Prostate gland (tissue), 2 donors: ENCODE measurements around the gene CCDC182. TPM values are rescaled to one million over a fixed set of nuclear protein-coding genes. Genes with fewer than 3 reads are reported as not detected.

ENCODE experiments used
- DNase-seq: peaks from one replicate; pipeline ENCODE4 v3.0.0-alpha.2; 2019; ENCODE audit warnings: low spot score
- H3K27ac ChIP-seq, 2 donors: fragments of 200-600 bp; sonication (generic); 2 replicates each; pipeline ENCODE4 v1.5.1; 2017 to 2019
- H3K27me3 ChIP-seq: fragments of 200-600 bp; sonication (generic); replicated peaks from 2 replicates; pipeline ENCODE4 v1.5.1; 2019; ENCODE audit not compliant: insufficient read depth
- H3K36me3 ChIP-seq, 2 donors: fragments of 200-600 bp; sonication (generic); 1 replicate in 1 of 2; 2 replicates in 1 of 2; pipeline versions ENCODE4 v1.5.1 to v1.8.1; 2017 to 2019
- H3K4me1 ChIP-seq: fragments of 200-600 bp; sonication (generic); replicated peaks from 2 replicates; pipeline ENCODE4 v1.5.1; 2019
- H3K4me3 ChIP-seq, 2 donors: fragments of 200-600 bp; sonication (generic); 2 replicates each; pipeline ENCODE4 v1.5.1; 2017 to 2019
- H3K9me3 ChIP-seq: fragments of 200-600 bp; sonication (generic); 2 replicates; pipeline ENCODE4 v1.5.1; 2017
- CTCF ChIP-seq, 4 experiments: fragments of 200-600 bp in 2 of 4; fragments of 450-650 bp in 2 of 4; sonication (generic) in 2 of 4; IDR thresholded peaks; 1 replicate in 3 of 4; 2 replicates in 1 of 4; pipeline ENCODE4 v1.5.1; 2016 to 2019; ENCODE audit warnings: antibody characterized with exemption in 4 of 4, mild to moderate bottlenecking in 2 of 4, moderate library complexity in 2 of 4
- POLR2A ChIP-seq: fragments of 450-650 bp; IDR thresholded peaks from one replicate; pipeline ENCODE4 v1.6.1; 2016; ENCODE audit warnings: antibody characterized with exemption, mild to moderate bottlenecking
- POLR2AphosphoS5 ChIP-seq: sonication (generic); formaldehyde crosslinking; IDR thresholded peaks from one replicate; pipeline ENCODE4 v1.6.1; 2017; ENCODE audit warnings: antibody characterized with exemption
- WGBS: methylation state at CpG from one replicate; pipeline ENCODE4 v1.1.5; 2018; 5-methylcytosine and 5-hydroxymethylcytosine counted together
- intact Hi-C: fragments of 100-400 bp; cut with DNase I; formaldehyde crosslinking; loops from one replicate; pipeline ENCODE4 v1.14.2; 2022
- total RNA-seq, 2 donors: library from RNA; depleted of rRNA; stranded (reverse); fragments of >200 nt; gene quantifications; one replicate each; pipeline ENCODE4 v1.1.0, GENCODE V29; 2016

Gene CCDC182
- total RNA-seq, 2 donors from 2014 or later, result 1.1 TPM; not detected in 1

DNA sequence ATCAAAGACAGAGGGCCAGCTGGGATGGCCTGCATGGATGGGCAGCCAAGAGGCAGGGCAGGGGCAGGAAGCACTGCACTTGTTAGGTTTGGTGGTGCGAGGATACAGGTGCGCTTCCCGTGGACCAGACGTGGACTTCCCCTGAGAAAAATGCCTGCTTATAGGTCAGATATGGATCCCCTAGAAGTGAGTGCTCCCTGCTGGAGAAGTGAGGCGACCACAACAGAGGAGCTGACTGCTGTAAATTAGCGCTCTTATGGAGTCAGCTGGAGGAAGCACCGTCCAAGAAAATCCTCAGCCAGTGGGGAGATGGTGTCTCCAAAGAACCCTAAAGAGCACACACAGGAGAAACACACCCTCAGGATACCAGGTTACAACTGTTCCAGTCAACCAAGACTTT is 27.7 kb upstream of the CCDC182 start:
- intact Hi-C loops, result no loop called here
- Histone ChIP-seq H3K36me3 (no peaks in the 10 kb centered on the region), H3K27ac (no peak overlapping the region), H3K9me3 (no peaks in the 10 kb centered on the region), H3K4me3 (no peak overlapping the region), H3K27me3 (no peaks in the 10 kb centered on the region), H3K4me1 (no peaks in the 10 kb centered on the region)
- no peak for DNase-seq
- 83% methylated on average over 7 of the region's 7 CpGs for WGBS
- TF ChIP-seq POLR2A, result no peak
- no peak for TF ChIP-seq POLR2AphosphoS5
- no peak for TF ChIP-seq CTCF (IDR thresholded peaks at IDR 0.05)

- no peaks in the 10 kb centered on the region for H3K9me3 ChIP-seq
- no peak overlapping the region for H3K4me3 ChIP-seq
- intact Hi-C loops, result no loop called here
- no peaks in the 10 kb centered on the region for H3K4me1 ChIP-seq
- no peak for DNase-seq
- TF ChIP-seq POLR2AphosphoS5 (no peak), POLR2A (no peak), CTCF (IDR thresholded peaks at IDR 0.05) (no peak)
- peak overlapping the region; percentile 24 to 67 for H3K27ac ChIP-seq
- 70% methylated on average over 6 of the region's 6 CpGs for WGBS
- H3K36me3 ChIP-seq, result no peaks in the 10 kb centered on the region
- no peaks in the 10 kb centered on the region for H3K27me3 ChIP-seq
These were observed 22.5 kb upstream of the CCDC182 start for GRCh38 chr17:57767561-57767960.

DNA sequence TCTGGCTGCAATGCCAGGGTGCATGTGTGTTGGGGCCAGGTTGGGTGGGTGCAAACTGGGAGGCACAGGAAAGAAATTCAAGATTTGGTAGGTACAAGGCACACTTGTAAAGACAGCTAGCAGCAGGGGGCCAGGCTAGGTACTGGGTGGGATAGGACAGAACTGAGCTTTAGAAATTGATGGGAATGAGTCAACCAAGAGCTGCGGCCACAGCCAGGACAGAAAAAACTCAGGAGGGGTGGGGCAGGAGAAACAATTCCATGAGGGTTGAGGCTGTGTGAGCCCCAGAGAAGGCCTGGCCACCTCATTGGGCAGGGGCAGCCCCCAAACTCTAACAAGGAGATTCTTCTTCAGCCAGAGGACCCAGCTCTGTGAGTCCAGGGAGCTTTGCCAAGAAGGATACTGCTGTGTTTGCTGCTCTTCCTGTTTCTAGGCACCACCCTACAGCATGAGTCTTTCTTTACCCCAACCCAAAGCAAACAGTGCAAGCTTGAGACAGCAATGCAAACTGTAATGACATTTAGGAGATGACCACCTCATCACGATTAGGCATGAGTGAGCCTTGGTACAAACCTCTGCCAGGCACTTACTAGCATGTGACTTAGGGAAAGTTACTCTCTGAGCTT is 21.3 kb upstream of the CCDC182 start:
- TF ChIP-seq POLR2AphosphoS5 (peak; percentile 72), CTCF (IDR thresholded peaks at IDR 0.05) (no peak), POLR2A (no peak)
- DNase-seq, result peak; percentile 62
- no peaks in the 10 kb centered on the region for H3K9me3 ChIP-seq
- intact Hi-C loops, result no loop called here
- H3K36me3 ChIP-seq, result no peaks in the 10 kb centered on the region
- no peaks in the 10 kb centered on the region for H3K27me3 ChIP-seq
- no peaks in the 10 kb centered on the region for H3K4me1 ChIP-seq
- peak overlapping the region; percentile 67 to 71 for H3K27ac ChIP-seq
- H3K4me3 ChIP-seq, result no peak overlapping the region
- 65% methylated on average over 2 of the region's 2 CpGs for WGBS

GRCh38 chr17:57762452-57763395 is 17.6 kb upstream of the CCDC182 start:
- no peak for TF ChIP-seq POLR2A
- TF ChIP-seq CTCF (IDR thresholded peaks at IDR 0.05), result no peak
- TF ChIP-seq POLR2AphosphoS5, result no peak
- Histone ChIP-seq H3K27me3 (no peaks in the 10 kb centered on the region), H3K4me3 (no peak overlapping the region), H3K36me3 (no peaks in the 10 kb centered on the region), H3K9me3 (no peaks in the 10 kb centered on the region), H3K27ac (no peak overlapping the region), H3K4me1 (no peaks in the 10 kb centered on the region)
- no peak for DNase-seq
- 37% methylated on average over 19 of the region's 19 CpGs for WGBS
- intact Hi-C loops, result no loop called here
